Measurements from ENCODE around the gene ACO2. TPM values are rescaled to one million over a fixed set of nuclear protein-coding genes. Genes with fewer than 3 reads are reported as not detected.
"Not testable (repeated sequence)": the region's sequence is repeated elsewhere in the genome, so short reads cannot be mapped to it uniquely, and the experiment has no call there.

The ACO2 gene
- total RNA-seq, 2 donors from 2014 or later = 77.2 to 81.9 TPM

DNA sequence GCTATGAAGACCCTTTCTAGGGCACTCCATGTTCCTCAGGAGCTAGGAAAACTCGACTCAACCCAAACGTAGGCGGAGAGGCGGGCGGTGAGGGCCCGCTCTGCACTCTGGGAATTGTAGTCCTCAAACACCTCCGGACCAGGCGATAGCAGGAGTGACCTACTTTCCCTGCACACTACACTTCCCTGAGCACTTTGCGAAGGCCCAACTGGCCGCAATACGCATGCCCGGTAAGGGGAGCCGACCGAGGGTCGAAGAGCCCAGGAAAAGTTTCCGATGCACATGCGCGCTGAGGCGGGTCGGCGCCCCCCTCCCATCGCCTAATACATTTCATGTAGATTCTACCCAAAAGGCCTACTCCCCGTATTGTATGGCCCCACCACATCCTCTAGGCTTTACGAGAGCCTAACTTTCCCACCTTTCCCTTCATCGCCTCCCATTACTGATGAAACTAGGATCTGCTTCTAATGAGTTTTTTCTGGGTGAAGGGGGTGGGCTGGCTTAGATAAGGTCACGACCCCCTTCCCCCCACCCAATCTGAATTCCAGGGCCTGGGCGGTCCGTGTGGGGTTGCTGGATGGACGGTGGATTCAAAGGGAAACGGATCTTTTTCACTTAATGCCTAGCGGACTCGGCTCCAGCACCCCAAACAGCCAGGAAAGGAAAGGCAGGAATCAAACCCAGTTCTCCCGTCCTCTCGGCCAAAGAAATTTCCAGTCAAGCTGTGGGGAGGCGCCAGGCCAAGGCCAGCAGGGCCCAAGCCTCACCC lies 24.4 kb upstream of the ACO2 start:
- H3K36me3 Mint-ChIP-seq (ENCODE audit: low read depth) = peaks cover 2% of the 10 kb centered on the region
- peaks cover 34% of the 10 kb centered on the region for H3K4me1 Mint-ChIP-seq
- H3K9me3 ChIP-seq (ENCODE audit: control insufficient read depth, low read length, poor library complexity, severe bottlenecking) = no peaks in the 10 kb centered on the region
- H3K27me3 Mint-ChIP-seq = no peaks in the 10 kb centered on the region
- H3K27ac Mint-ChIP-seq = peak overlapping the region; percentile 93
- DNase-seq = peak; percentile 52 to 77 (median 64)
- peak overlapping the region; percentile 97 for H3K4me3 Mint-ChIP-seq
- ATAC-seq = peak; percentile 51

DNA sequence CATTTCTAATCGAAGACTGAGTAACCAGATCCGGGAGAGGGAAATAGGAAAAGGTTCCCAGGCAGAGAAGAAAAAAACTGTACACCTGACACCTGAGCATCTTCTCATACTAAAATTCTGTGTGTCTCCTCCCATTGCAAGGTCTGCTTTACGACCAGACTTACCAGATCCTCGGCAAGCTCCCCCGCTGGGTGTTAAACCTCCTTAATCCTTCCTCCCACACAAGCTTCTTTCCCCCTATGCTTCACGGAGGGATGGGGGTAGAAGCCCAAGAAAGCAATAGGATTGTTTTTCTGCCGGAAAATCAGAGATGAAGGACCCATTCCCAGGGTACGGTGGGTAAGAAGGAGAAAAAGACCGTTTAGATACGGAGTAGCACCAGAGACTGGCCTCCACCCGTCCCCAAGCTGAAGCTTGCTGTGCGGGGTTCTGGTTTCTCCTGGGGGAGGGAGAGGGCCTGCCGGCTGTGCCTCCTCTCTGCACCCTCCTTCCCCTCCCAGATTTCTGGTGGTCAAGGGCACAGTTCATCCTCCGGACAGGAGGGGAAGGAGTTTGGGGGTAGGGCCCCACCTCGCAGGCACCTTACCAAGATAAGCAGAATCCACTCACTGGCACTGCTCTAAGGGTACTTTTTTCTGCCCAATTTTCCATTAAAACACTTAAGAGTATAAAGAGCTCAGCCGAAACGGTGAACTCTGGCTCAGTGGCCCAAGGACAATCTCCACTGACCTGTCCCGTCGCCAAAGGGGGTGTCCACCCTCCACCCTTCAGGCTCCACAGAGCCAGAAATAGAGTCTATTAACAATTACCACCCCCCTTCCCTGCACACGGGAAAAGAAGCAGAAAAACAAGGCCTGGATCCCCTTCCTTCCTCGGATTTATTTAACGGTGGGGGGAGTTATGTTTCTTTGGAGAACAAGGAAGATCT lies 23.5 kb upstream of the ACO2 start:
- DNase-seq (no peak), ATAC-seq (no peak)
- H3K27me3 Mint-ChIP-seq = no peaks in the 10 kb centered on the region
- H3K27ac Mint-ChIP-seq = peak overlapping the region; percentile 93
- H3K36me3 Mint-ChIP-seq (ENCODE audit: low read depth) = peaks cover 2% of the 10 kb centered on the region
- peaks cover 34% of the 10 kb centered on the region for H3K4me1 Mint-ChIP-seq
- H3K9me3 ChIP-seq (ENCODE audit: control insufficient read depth, low read length, poor library complexity, severe bottlenecking) = no peaks in the 10 kb centered on the region
- peak overlapping the region; percentile 97 for H3K4me3 Mint-ChIP-seq

DNA sequence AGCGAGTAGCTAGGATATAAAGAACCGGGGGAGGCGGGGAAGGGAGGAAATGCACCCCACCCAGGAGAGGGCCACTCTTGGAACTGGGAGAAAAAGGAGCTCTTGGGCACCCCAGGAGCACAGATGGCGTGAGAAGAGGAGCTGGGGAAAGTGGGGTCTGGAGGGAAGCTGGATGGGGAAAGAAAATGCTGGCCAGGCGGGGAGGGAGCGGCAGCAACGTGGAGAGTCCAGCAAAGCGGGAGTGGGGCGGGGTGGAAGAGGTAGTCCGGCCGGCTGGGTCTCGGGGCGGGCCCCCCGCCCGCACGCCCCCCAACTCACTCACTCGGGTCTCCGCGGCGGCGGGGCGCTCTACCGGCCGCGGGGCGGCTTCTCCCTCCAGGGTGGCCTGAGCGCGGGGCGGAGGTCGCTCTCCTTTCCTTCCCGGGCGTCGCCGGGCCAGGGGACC lies 22.8 kb upstream of the ACO2 start:
- no peaks in the 10 kb centered on the region for H3K9me3 ChIP-seq (ENCODE audit: control insufficient read depth, low read length, poor library complexity, severe bottlenecking)
- peak overlapping the region; percentile 93 for H3K27ac Mint-ChIP-seq
- H3K4me3 Mint-ChIP-seq = peak overlapping the region; percentile 97
- DNase-seq = peak in 1 of 3 donors; percentile 7
- H3K27me3 Mint-ChIP-seq = no peaks in the 10 kb centered on the region
- H3K36me3 Mint-ChIP-seq (ENCODE audit: low read depth) = peaks cover 2% of the 10 kb centered on the region
- no peak for ATAC-seq
- H3K4me1 Mint-ChIP-seq = peaks cover 34% of the 10 kb centered on the region

DNA sequence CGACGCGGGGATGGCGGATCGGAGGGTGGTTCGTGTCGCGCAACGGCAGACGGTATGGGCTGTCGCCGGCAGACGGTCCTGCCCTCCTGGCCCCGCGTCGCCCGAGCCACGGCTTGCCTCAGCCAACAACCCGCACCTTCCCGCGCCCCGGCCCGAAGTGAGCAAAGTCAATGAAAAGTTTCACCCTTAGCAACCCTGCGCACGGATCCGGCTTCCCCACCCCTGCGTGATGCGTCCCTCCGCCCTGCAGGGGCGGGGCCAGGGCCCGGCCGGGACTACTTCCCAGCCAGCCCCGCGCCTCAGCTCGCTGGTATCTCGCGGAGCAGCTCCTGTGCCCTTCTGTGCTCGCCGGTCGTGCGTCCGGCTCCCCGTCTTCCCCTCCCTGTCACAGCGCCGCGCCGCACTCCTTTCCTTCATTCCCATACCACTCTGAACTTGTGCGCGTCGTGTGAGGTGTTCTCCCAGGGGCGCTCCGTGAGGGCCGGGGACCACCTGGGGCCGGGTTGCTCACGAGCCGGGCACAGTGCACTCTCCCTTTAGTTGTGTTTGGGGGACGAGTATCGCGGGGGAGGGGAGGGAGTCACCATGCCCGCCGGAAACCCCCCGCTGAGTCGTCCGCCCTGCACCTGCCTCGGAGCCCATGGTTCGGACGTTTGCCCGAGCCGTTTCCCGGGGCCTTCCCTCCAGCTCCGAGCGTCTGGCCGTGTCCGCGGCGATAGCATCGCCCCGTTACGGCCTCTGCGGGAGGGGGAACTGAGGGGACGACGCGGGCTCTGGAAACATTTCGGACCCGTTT lies 22.1 kb upstream of the ACO2 start, which contains the start of gene TOB2:
TSS of gene TOB2 (minus strand) at position 163 of the 796 bp plus-strand sequence. CDS start 9,456 bp downstream, outside the sequence.
- Mint-ChIP-seq H3K27ac (peak within 1 kb of the TSS; percentile 93), H3K36me3 (ENCODE audit: low read depth) (peaks cover 2% of the 10 kb centered on the region), H3K4me1 (peaks cover 34% of the 10 kb centered on the region), H3K4me3 (peak within 1 kb of the TSS; percentile 97), H3K27me3 (no peaks in the 10 kb centered on the region)
- H3K9me3 ChIP-seq (ENCODE audit: control insufficient read depth, low read length, poor library complexity, severe bottlenecking) = no peaks in the 10 kb centered on the region
- DNase-seq (peak; percentile 89 to 94 (median 92)), ATAC-seq (peak; percentile 63)

DNA sequence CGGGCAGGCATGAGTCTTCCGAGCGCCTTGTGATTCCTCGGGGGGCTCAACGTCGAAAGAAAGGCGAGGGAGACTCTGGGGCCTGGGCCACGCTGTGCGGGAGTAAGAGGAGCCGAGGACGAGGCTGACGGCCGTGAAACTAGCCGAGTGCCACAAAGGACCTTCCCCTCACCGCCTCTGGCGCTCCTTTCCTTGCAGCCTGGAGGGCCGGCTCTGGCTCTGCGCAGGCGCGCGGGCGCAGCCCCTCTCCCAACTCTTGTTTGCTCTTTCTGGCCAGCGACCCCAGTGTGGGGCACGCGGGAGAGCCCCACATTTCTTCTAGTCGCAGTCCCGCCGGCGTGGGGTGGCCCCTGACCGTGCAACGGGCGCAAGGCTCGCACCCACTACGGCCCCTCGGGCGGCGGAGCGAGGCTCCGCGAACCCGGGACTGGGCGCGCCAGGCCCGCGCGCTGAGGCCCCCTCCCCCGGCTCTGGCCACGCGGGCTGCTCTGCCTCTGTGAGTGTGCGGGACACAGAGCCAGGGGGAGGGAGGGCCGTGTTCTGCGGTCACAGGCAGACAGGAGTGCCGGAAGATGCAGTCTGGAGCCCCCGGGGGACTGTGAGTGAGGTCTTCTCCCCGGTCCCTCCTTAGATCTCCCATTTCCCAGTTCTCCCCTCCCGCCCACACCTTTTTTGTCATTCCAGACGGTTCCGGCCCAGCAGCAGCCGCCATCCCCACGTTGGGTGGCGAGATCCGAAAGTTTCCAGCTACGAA lies 21.3 kb upstream of the ACO2 start:
- Mint-ChIP-seq H3K27ac (peak overlapping the region; percentile 93), H3K4me3 (peak overlapping the region; percentile 97), H3K4me1 (peaks cover 31% of the 10 kb centered on the region), H3K27me3 (no peaks in the 10 kb centered on the region), H3K36me3 (ENCODE audit: low read depth) (peaks cover 2% of the 10 kb centered on the region)
- ATAC-seq (peak; percentile 8), DNase-seq (peak; percentile 31 to 55 (median 47))
- H3K9me3 ChIP-seq (ENCODE audit: control insufficient read depth, low read length, poor library complexity, severe bottlenecking) = no peaks in the 10 kb centered on the region

DNA sequence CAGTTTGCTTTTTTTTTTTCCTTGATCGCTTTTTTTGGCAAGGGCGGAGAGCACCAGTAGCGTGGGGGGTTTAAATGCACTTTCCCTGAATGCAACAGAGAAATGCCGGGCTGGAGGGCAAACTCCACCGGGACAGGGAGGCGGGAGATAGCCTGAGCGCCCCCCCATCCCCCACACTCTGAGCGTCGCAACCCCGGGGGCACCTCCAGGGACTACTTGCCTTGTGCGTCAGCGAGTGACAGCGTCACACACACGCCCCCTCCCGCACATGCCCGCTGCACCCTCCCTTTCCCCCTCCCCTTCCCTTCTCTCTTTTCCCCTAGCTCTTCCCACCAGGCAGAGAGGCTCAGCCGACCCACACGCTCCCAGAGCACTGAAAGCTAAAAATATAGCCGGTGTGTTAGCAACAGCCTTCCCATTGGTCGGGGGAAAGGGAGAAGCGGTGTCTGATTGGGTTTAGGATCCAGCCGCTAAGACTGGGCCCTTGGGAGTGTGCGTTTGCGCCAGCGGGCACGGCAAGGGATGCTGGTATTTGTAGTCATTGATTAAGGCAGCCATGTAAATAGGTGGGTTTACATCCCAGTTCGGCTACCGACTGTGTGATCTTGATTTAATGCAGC lies 20.6 kb upstream of the ACO2 start:
- Mint-ChIP-seq H3K4me3 (peak overlapping the region; percentile 97), H3K36me3 (ENCODE audit: low read depth) (peaks cover 2% of the 10 kb centered on the region), H3K27ac (peak overlapping the region; percentile 93), H3K4me1 (peaks cover 32% of the 10 kb centered on the region), H3K27me3 (no peaks in the 10 kb centered on the region)
- no peaks in the 10 kb centered on the region for H3K9me3 ChIP-seq (ENCODE audit: control insufficient read depth, low read length, poor library complexity, severe bottlenecking)
- DNase-seq (peak; percentile 74 to 84 (median 78)), ATAC-seq (peak; percentile 76)

DNA sequence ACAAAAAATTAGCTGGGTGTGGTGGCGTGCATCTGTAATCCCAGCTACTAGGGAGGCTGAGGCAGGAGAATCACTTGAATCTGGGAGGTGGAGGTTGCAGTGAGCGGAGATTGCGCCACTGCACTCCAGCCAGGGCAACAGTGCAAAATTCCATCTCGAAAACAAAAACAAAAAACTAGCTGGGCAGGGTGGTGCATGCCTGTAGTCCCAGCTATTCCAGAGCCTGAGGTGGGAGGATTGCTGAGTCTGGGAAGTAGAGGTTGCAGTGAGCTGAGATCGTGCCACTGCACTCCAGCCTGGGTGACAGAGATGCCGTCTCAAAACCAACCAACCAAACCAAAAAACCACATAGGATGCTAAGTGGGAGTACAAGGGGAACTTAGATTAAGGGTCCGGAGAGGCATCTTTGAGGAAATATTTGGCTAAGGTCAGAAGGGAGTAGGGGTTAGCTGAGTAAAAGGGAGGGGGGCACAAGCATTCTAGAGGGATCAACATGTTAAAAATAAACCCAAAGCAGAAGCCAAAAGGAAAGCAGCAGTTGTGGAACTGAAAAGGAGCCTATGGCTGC lies 10.7 kb upstream of the ACO2 start:
- ATAC-seq (no peak), DNase-seq (no peak)
- Mint-ChIP-seq H3K4me1 (peaks cover 6% of the 10 kb centered on the region), H3K27ac (peak overlapping the region; percentile 24), H3K27me3 (no peaks in the 10 kb centered on the region), H3K36me3 (ENCODE audit: low read depth) (peaks cover 5% of the 10 kb centered on the region), H3K4me3 (no peak overlapping the region)
- H3K9me3 ChIP-seq (ENCODE audit: control insufficient read depth, low read length, poor library complexity, severe bottlenecking) = no peaks in the 10 kb centered on the region

DNA sequence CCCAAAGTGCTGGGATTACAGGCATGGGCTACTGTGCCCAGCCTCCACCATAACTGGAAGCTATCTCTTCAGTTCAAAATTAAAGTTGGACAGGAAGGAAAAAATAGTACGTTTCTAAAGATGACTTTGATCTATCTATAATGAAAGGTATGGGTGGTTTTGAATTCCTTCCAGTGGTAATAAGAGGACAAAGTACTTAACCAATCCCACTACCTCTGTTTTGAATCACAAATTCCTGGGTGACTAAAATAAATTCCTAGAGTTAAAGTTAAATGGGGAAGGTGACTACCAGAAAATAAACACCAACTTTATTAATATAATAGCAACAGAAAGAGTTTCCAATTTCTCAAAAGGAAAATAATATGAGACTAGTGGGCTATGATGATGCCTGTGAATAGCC lies 9.5 kb upstream of the ACO2 start:
- H3K27ac Mint-ChIP-seq = no peak overlapping the region
- no peak for ATAC-seq

DNA sequence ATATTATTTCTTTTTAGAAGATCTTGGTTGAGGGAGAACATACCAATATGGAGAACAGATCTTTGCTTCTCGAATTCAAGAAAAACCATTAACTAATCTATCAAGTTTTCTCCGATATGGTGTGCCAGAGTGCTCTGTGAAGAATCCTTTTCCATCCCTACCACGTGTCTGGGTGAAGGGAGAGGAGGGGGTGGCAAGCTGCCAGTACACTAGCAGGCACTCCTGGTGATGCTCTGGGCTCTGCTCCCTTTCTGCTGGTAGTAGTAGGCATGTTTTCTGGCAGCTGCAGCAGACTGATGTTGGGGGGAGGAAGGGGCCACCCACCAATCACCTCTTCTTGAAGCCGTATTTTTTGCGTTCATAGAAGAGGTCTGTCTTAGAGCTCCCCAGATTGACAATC lies 8.8 kb upstream of the ACO2 start:
- H3K9me3 ChIP-seq (ENCODE audit: control insufficient read depth, low read length, poor library complexity, severe bottlenecking); DNase-seq; H3K36me3 Mint-ChIP-seq (ENCODE audit: low read depth); H3K27me3 Mint-ChIP-seq; H3K27ac Mint-ChIP-seq; H3K4me1 Mint-ChIP-seq; ATAC-seq; H3K4me3 Mint-ChIP-seq: not testable (repeated sequence)

More for the DNA sequence above, 9.5 kb upstream of the ACO2 start:
- peaks cover 5% of the 10 kb centered on the region for H3K4me1 Mint-ChIP-seq
- H3K27me3 Mint-ChIP-seq = no peaks in the 10 kb centered on the region
- H3K4me3 Mint-ChIP-seq = no peak overlapping the region
- H3K36me3 Mint-ChIP-seq (ENCODE audit: low read depth) = peaks cover 5% of the 10 kb centered on the region
- DNase-seq = no peak
- no peaks in the 10 kb centered on the region for H3K9me3 ChIP-seq (ENCODE audit: control insufficient read depth, low read length, poor library complexity, severe bottlenecking)

DNA sequence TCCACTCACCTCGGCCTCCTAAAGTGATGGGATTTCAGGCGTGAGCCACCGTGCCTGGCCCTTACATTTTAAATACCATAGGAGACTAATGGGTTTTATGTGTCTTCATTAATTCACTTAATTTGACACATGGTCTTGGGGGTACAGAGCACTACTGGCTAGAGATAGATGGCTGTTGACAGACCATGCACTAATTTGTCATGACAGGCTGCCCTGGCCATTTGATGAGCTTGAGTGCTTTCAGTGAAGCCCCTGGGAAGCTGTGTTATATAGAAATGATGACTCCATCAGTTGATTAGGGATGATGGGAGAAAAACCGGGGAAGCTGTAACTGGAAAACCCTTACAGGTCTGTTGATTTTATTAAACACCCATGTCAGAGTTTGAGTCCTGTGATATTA lies 7.0 kb upstream of the ACO2 start:
- Mint-ChIP-seq H3K27me3 (no peaks in the 10 kb centered on the region), H3K27ac (no peak overlapping the region), H3K4me1 (peaks cover 5% of the 10 kb centered on the region), H3K4me3 (no peak overlapping the region), H3K36me3 (ENCODE audit: low read depth) (peaks cover 5% of the 10 kb centered on the region)
- ATAC-seq = no peak
- no peaks in the 10 kb centered on the region for H3K9me3 ChIP-seq (ENCODE audit: control insufficient read depth, low read length, poor library complexity, severe bottlenecking)
- DNase-seq = no peak

DNA sequence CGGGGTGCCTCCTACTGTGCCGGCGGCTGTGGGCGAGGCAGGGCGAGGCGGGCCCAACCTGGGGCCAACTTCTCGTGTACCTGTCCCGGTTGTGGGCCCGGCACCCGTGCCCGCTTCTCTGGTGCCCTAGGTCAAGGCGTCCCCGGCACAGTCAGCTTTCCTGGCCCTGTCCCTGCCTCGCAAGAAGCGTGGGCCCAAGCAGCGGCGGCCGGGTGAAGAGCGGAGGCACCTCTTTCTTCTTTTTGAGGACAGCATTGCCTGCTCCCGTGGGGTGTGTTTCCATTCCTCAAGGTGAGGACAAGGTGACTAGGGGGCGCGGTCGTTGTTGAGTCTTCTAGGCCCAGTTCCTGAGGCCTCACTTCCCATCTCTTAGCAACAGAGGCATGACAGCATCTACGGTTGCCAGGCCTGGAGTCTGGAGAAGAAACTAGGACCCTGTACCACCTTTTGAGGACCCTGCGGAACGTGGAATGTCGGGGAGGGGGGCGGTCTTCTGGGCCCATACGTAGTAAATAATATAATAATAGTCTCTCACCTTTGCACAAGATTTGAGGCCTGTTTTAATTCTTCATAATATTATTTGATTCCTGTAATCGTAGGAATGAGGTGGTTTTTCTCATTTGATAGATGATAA lies 418 bp downstream of the ACO2 start:
- peak; percentile 5 for ATAC-seq
- Mint-ChIP-seq H3K27ac (peak overlapping the region; percentile 100), H3K36me3 (ENCODE audit: low read depth) (no peaks in the 10 kb centered on the region)

More for the DNA sequence above, 418 bp downstream of the ACO2 start:
- Mint-ChIP-seq H3K4me1 (peaks cover 33% of the 10 kb centered on the region), H3K4me3 (peak overlapping the region; percentile 98), H3K27me3 (no peaks in the 10 kb centered on the region)
- no peaks in the 10 kb centered on the region for H3K9me3 ChIP-seq (ENCODE audit: control insufficient read depth, low read length, poor library complexity, severe bottlenecking)
- DNase-seq = no peak
